GM19025 (cell line): Measurements from ENCODE around the gene KCNH6.

ENCODE experiments used
- ATAC-seq: cut with Tn5 transposase; IDR thresholded peaks from one replicate; pipeline ENCODE4 v1.9.1; 2021; ENCODE audit warnings: mild to moderate bottlenecking, low read depth, moderate library complexity; ENCODE audit not compliant: unreplicated experiment

The KCNH6 gene

GRCh38 chr17:63511331-63511730 is 11.8 kb upstream of the KCNH6 start:
- ATAC-seq = no peak

- no peak for ATAC-seq
Observed at GRCh38 chr17:63512388-63512787, 10.8 kb upstream of the KCNH6 start.

GRCh38 chr17:63512896-63513644 is 10.1 kb upstream of the KCNH6 start:
- ATAC-seq = no peak

- ATAC-seq = no peak
Observed at GRCh38 chr17:63514477-63514876, 8.7 kb upstream of the KCNH6 start.

GRCh38 chr17:63514974-63515373 is 8.2 kb upstream of the KCNH6 start:
- ATAC-seq = no peak

GRCh38 chr17:63515426-63515825 is 7.7 kb upstream of the KCNH6 start:
- no peak for ATAC-seq

- no peak for ATAC-seq
Observed at GRCh38 chr17:63516910-63517824, 6.0 kb upstream of the KCNH6 start.

- no peak for ATAC-seq
Observed at GRCh38 chr17:63517825-63518534, 5.2 kb upstream of the KCNH6 start.

- no peak for ATAC-seq
Observed at GRCh38 chr17:63519116-63519881, 3.9 kb upstream of the KCNH6 start.

GRCh38 chr17:63519972-63520882 is 2.9 kb upstream of the KCNH6 start:
- no peak for ATAC-seq

GRCh38 chr17:63524051-63524450 is 893 bp downstream of the KCNH6 start:
- ATAC-seq = no peak

GRCh38 chr17:63525190-63525946 is 2.2 kb downstream of the KCNH6 start:
- no peak for ATAC-seq

GRCh38 chr17:63526861-63527260 is 3.7 kb downstream of the KCNH6 start:
- ATAC-seq = no peak

- ATAC-seq = no peak
Observed at GRCh38 chr17:63528183-63528582, 5.0 kb downstream of the KCNH6 start.

GRCh38 chr17:63529711-63530556 is 6.8 kb downstream of the KCNH6 start:
- ATAC-seq = no peak

GRCh38 chr17:63530557-63531021 is 7.4 kb downstream of the KCNH6 start:
- no peak for ATAC-seq
